ENCODE data around the gene CLIP2.

- TF ChIP-seq CTCF (conservative IDR thresholded peaks at IDR 0.05) (no peak), EZH2 (IDR thresholded peaks at IDR 0.05; ENCODE audit: low read depth) (no peak)
These were observed 35.9 kb upstream of the CLIP2 start for GRCh38 chr7:74253331-74253730.

All from PC-9 (cell line).